NCI-H2227 treated with DMSO at 0.1 percent for 48 hours (cell line): ENCODE results near the gene DACH1.
A peak's percentile ranks its signal among the peaks of the same experiment; 100 is the strongest.

Source experiments
- DNase-seq: peaks from one replicate; lab custom pipeline; 2025; lab: John Stamatoyannopoulos, UW

Gene DACH1

GRCh38 chr13:71774863-71775262, 92.1 kb downstream of the DACH1 start:
- no peak for DNase-seq

- no peak for DNase-seq
Observed at GRCh38 chr13:71773531-71773930, 93.5 kb downstream of the DACH1 start.

DNA sequence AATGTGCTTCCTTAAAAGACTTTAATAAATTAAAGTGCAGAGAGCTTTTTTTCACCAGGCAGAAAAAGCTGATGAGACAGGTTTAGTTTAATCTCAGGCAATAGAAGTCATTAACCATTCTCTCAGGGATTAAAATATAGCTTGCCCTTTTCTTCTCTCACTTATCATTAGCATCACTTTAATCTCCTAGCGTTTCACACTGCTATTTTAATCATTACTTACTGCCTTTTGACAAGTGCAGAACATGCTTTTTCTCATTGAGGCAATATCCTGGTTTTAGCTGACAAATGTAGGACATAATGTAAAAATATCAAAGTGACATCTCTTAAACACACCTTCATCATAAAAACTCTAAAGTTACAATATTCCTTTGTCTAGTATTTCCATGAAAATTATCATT, 94.6 kb downstream of the DACH1 start:
- no peak for DNase-seq

GRCh38 chr13:71771144-71771543, 95.9 kb downstream of the DACH1 start:
- no peak for DNase-seq

- no peak for DNase-seq
Observed at GRCh38 chr13:71770710-71771109, 96.3 kb downstream of the DACH1 start.

DNA sequence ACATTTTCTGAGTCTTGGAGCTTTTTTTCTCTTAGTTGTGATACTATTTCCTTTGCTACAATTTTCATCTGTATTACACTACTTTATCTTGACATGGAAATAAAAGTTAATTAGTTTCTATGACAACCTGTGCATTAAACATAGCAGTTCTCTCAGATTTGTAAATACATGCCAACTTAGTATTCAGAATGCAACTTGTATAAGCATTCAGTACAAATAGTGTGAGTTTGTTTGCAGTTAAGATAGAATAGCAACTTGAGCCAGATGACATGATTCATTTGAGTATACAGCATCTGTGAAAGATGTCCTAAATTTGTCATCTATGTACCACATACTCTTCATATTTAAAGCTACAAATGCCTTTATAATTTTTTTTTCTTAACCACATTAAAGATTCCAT, 98.1 kb downstream of the DACH1 start:
- DNase-seq = no peak

- no peak for DNase-seq
Observed at GRCh38 chr13:71759651-71760511, 107.1 kb downstream of the DACH1 start.

- DNase-seq = no peak
Observed at GRCh38 chr13:71758828-71759227, 108.2 kb downstream of the DACH1 start.

GRCh38 chr13:71754407-71754974, 112.5 kb downstream of the DACH1 start:
- DNase-seq = no peak

GRCh38 chr13:71752775-71753513, 114.1 kb downstream of the DACH1 start:
- no peak for DNase-seq

DNA sequence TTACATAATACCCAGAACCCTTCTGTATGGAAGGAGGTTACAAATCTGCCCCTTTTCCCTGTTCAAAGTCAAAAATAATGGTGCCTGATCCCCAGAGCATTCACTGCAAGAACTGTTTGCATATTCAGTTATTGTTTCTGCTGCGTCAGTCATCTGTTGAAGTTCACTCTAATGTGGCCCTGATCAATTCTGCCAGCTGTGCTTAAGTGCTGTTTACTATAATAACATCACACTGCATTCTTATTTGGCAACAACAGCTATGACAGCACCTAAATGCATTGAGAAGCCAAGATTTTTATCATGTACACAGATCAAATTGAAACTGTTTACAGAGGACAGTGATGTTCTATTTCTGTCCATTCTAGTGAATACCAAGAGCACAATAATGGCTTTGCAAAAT, 115.9 kb downstream of the DACH1 start:
- peak; percentile 16 for DNase-seq

- no peak for DNase-seq
Observed at GRCh38 chr13:71730267-71730666, 136.7 kb downstream of the DACH1 start.

GRCh38 chr13:71729441-71729840, 137.6 kb downstream of the DACH1 start:
- no peak for DNase-seq

GRCh38 chr13:71727662-71728061, 139.3 kb downstream of the DACH1 start:
- DNase-seq = no peak

DNA sequence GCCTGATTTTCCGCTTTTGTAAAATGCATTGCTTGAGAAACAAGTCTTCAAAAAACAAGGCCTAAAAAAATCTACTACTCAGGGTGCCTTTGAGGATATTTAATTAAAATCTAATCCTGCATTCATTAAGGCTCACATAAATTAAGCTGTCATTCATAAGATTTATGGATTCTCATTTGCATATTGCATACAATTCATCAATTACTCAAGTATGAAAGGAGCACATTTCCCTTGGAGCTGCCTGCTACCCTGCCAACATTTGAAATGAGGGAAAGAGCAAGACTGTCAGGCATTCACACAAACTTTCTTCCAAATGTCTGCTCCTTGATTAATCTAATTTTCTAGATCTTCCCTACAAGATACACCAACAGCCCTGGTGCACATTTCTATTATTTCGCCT, 140.0 kb downstream of the DACH1 start:
- DNase-seq = no peak

GRCh38 chr13:71722206-71722605, 144.8 kb downstream of the DACH1 start:
- no peak for DNase-seq

DNA sequence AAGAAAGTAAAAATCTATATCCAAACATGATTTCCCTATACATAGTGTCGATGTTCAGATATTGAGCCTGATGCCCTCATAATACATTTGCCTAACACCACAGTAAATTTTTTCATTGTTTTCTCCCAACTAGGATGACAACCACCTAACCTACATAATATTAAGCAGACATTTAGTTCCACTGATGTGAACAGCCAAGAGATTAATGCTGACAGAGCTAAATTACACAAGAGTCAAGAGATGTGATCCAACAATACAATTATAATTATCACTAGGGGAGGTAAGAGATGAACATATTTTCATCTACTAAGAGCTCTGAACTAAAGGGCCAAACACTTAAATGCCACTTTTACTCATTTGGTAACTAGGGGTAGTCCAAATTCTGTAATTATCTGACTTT, 145.9 kb downstream of the DACH1 start:
- no peak for DNase-seq

GRCh38 chr13:71718931-71719330, 148.1 kb downstream of the DACH1 start:
- no peak for DNase-seq

- DNase-seq = no peak
Observed at GRCh38 chr13:71714802-71715375, 152.1 kb downstream of the DACH1 start.

DNA sequence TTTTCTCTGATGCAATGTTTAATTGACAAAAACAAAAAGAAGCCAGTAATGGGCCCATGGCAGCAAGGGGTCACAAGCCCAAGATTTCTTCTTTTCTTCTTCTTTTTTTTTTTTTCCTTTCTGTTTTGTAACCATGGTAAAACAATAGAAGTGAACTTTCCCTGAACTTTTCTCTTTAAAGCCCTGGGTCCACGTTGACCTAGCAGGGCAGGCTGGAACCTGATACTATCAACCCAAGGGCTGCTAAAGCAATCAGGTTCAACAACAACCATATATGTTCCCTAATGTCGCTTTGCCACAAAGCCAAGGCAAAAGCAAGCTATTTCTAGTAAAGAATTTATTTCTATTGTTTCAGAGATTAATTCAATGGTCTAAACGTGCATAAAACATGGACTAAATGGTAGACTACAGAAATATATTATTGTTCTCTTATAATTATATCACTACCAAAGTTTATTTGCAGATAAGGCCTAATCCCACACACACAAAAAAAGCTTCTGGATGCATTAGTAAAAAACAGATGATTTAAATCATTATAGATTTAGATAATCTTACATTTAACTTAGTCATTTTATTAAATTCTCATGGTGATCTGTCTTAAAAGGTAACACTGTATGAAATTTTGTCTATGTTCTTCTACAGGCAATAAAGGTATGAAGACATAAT, 153.9 kb downstream of the DACH1 start:
- no peak for DNase-seq

DNA sequence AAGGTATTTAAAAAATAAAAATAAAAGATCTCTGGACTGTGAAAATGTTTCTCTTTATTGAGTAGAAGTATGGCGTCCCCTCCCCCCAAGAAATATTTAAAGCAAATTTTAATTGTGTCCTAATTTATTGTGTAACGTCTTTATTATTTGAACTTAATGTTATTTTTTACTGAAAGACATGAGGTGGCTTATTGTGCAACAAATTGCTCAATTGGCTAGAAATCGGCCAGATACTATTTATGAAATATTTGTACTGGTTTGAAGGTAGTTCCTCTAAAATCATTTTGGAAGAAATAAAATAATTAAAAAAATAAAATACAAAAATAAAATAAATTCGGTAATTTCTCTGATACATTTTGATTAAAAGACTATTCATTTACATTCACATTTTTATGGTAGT, 162.3 kb downstream of the DACH1 start:
- no peak for DNase-seq

DNA sequence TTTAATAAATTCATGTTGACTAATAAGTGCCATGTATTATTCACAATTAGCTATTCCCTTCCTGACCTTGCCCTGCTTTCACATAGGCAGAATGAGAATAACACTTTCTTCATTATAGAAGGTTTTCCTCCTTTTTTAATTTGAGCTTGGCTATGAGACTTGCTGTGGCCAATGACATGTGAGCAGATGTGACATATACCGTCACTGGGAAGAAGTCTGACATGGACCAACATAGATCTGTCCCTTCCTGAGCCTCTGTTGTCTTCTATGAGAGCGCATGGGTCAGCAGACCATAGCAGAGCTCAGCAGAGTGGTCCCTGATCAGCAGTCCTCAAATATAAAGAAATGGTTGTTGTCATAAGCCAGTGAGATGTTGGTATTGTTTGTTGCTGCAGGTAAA, 163.9 kb downstream of the DACH1 start:
- DNase-seq = no peak
